ENCODE results near the gene OR4C11. TPM values are rescaled to one million over a fixed set of nuclear protein-coding genes. Genes with fewer than 3 reads are reported as not detected.

The OR4C11 gene
- total and polyA plus RNA-seq, 2 experiments from 2014 or later: not detected

DNA sequence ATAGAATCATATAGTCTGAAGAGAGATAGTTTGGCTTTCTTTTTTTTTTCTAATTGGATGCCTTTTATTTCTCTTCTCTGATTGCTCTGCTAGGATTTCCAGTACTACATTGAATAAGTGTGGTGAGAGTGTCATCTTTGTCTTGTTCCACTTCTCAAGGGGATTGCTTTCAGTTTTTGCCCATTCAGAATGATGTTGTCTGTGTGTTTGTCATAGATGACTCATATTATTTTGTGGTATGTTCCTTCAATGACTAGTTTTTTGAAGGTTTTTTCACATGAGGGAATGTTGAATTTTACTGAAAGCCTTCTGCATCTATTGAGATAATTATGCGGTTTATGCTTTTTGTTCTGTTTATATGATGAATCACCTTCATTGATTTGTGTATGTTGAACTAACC lies 17.1 kb upstream of the OR4C11 start:
- H3K36me3 ChIP-seq: no peaks in the 10 kb centered on the region
- no peaks in the 10 kb centered on the region for H3K4me1 ChIP-seq (ENCODE audit: low read depth)
- H3K9me3 ChIP-seq (ENCODE audit: low read depth): no peaks in the 10 kb centered on the region
- TF ChIP-seq, protein P1, sequence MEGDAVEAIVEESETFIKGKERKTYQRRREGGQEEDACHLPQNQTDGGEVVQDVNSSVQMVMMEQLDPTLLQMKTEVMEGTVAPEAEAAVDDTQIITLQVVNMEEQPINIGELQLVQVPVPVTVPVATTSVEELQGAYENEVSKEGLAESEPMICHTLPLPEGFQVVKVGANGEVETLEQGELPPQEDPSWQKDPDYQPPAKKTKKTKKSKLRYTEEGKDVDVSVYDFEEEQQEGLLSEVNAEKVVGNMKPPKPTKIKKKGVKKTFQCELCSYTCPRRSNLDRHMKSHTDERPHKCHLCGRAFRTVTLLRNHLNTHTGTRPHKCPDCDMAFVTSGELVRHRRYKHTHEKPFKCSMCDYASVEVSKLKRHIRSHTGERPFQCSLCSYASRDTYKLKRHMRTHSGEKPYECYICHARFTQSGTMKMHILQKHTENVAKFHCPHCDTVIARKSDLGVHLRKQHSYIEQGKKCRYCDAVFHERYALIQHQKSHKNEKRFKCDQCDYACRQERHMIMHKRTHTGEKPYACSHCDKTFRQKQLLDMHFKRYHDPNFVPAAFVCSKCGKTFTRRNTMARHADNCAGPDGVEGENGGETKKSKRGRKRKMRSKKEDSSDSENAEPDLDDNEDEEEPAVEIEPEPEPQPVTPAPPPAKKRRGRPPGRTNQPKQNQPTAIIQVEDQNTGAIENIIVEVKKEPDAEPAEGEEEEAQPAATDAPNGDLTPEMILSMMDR (IDR thresholded peaks at IDR 0.05; ENCODE audit: low read depth, low read length): no peak
- no peak overlapping the region for H3K4me3 ChIP-seq
- no peak overlapping the region for H3K27ac ChIP-seq
- H3K27me3 ChIP-seq: no peaks in the 10 kb centered on the region
- DNase-seq (ENCODE audit: low read depth in 1 of 2, low spot score in 1 of 2): no peak

DNA sequence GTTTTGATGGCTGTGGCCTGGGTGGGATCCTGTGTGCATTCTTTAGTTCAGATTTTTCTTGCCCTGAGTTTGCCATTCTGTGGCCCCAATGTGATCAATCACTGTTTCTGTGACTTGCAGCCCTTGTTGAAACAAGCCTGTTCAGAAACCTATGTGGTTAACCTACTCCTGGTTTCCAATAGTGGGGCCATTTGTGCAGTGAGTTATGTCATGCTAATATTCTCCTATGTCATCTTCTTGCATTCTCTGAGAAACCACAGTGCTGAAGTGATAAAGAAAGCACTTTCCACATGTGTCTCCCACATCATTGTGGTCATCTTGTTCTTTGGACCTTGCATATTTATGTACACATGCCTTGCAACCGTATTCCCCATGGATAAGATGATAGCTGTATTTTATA lies 34.9 kb downstream of the OR4C11 start:
- Histone ChIP-seq H3K4me3 (no peak overlapping the region), H3K27me3 (no peaks in the 10 kb centered on the region), H3K9me3 (ENCODE audit: low read depth) (peaks cover 5% of the 10 kb centered on the region), H3K4me1 (ENCODE audit: low read depth) (no peaks in the 10 kb centered on the region), H3K36me3 (no peaks in the 10 kb centered on the region), H3K27ac (no peak overlapping the region)
- no peak for DNase-seq (ENCODE audit: low read depth in 1 of 2, low spot score in 1 of 2)
- TF ChIP-seq, protein P1 (IDR thresholded peaks at IDR 0.05; ENCODE audit: low read depth, low read length): no peak

- Histone ChIP-seq H3K27ac (no peak within 1 kb of the TSS), H3K4me3 (no peak within 1 kb of the TSS), H3K27me3 (no peaks in the 10 kb centered on the region), H3K4me1 (ENCODE audit: low read depth) (no peaks in the 10 kb centered on the region), H3K36me3 (no peaks in the 10 kb centered on the region), H3K9me3 (ENCODE audit: low read depth) (peaks cover 5% of the 10 kb centered on the region)
- TF ChIP-seq, protein P1 (IDR thresholded peaks at IDR 0.05; ENCODE audit: low read depth, low read length): no peak
- DNase-seq (ENCODE audit: low read depth in 1 of 2, low spot score in 1 of 2): no peak
Observed at GRCh38 chr11:55571828-55572227, 35.6 kb downstream of the OR4C11 start, which contains the start of gene OR4C16. Gene OR4C16 (plus strand): TSS chr11:55572128. CDS start chr11:55572128, 0 bp downstream.

DNA sequence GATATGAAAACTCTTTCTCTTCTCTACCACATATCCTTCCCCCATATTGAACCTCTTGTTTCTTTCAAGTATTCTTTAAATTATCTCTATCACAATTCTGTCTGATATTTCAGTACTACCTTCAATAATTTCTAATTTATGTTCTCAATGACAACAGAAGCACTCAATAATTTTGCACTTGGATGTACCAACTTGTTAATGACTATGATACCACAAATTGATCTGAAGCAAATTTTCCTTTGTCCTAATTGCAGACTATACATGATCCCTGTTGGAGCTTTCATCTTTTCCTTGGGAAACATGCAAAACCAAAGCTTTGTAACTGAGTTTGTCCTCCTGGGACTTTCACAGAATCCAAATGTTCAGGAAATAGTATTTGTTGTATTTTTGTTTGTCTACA lies 53.3 kb downstream of the OR4C11 start, which contains the start of gene OR4C15:
OR4C15 (plus strand) TSS at position 301 of the 400 bp plus-strand sequence; CDS start at position 301, 0 bp downstream.
- no peaks in the 10 kb centered on the region for H3K4me1 ChIP-seq (ENCODE audit: low read depth)
- no peak within 1 kb of the TSS for H3K27ac ChIP-seq
- H3K4me3 ChIP-seq: no peak within 1 kb of the TSS
- H3K27me3 ChIP-seq: no peaks in the 10 kb centered on the region
- TF ChIP-seq, protein P1 (IDR thresholded peaks at IDR 0.05; ENCODE audit: low read depth, low read length): no peak
- H3K36me3 ChIP-seq: no peaks in the 10 kb centered on the region
- DNase-seq (ENCODE audit: low read depth in 1 of 2, low spot score in 1 of 2): no peak
- H3K9me3 ChIP-seq (ENCODE audit: low read depth): peaks cover 5% of the 10 kb centered on the region

Other genes starting within 250 kb of the OR4C11 start
- gene OR4A15, start 239.7 kb downstream of the OR4C11 start, total RNA-seq: not detected in 2 replicates
- gene OR4A15, start 239.7 kb downstream of the OR4C11 start, polyA plus RNA-seq: not detected in 2 replicates
- not detected in 2 replicates for gene OR4C15, start 53.2 kb downstream of the OR4C11 start, total RNA-seq
- gene OR4C15, start 53.2 kb downstream of the OR4C11 start, polyA plus RNA-seq: not detected in 2 replicates
- not detected in 2 replicates for gene OR4C16, start 35.5 kb downstream of the OR4C11 start, total RNA-seq
- gene OR4C16, start 35.5 kb downstream of the OR4C11 start, polyA plus RNA-seq: not detected in 2 replicates
- not detected in 2 replicates for gene OR4P4, start 27.5 kb upstream of the OR4C11 start, total RNA-seq
- not detected in 2 replicates for gene OR4P4, start 27.5 kb upstream of the OR4C11 start, polyA plus RNA-seq
- not detected in 2 replicates for gene OR4S2, start 40.7 kb upstream of the OR4C11 start, total RNA-seq
- not detected in 2 replicates for gene OR4S2, start 40.7 kb upstream of the OR4C11 start, polyA plus RNA-seq
- not detected in 2 replicates for gene OR4C6, start 54.6 kb upstream of the OR4C11 start, total RNA-seq
- not detected in 2 replicates for gene OR4C6, start 54.6 kb upstream of the OR4C11 start, polyA plus RNA-seq
- gene OR5D13, start 165.8 kb upstream of the OR4C11 start, total RNA-seq: not detected in 2 replicates
- not detected in 2 replicates for gene OR5D13, start 165.8 kb upstream of the OR4C11 start, polyA plus RNA-seq
- not detected in 2 replicates for gene OR5D14, start 187.9 kb upstream of the OR4C11 start, total RNA-seq
- not detected in 2 replicates for gene OR5D14, start 187.9 kb upstream of the OR4C11 start, polyA plus RNA-seq
- not detected in 2 replicates for gene OR5L1, start 203.7 kb upstream of the OR4C11 start, total RNA-seq
- gene OR5L1, start 203.7 kb upstream of the OR4C11 start, polyA plus RNA-seq: not detected in 2 replicates
- gene OR5D18, start 212.0 kb upstream of the OR4C11 start, total RNA-seq: not detected in 2 replicates
- gene OR5D18, start 212.0 kb upstream of the OR4C11 start, polyA plus RNA-seq: not detected in 2 replicates
- gene OR5L2, start 219.6 kb upstream of the OR4C11 start, total RNA-seq: not detected in 2 replicates
- gene OR5L2, start 219.6 kb upstream of the OR4C11 start, polyA plus RNA-seq: not detected in 2 replicates
- not detected in 2 replicates for gene OR5D16, start 231.1 kb upstream of the OR4C11 start, total RNA-seq
- not detected in 2 replicates for gene OR5D16, start 231.1 kb upstream of the OR4C11 start, polyA plus RNA-seq